Activated naive CD4-positive, alpha-beta T cell treated with anti-CD3 and anti-CD28 coated beads, Interleukin-2, amount 50 U/mL, for 24 hours (primary cell): ENCODE results near the gene GRB14.
A peak's percentile ranks its signal among the peaks of the same experiment; 100 is the strongest.
"Not testable (repeated sequence)": the region's sequence is repeated elsewhere in the genome, so short reads cannot be mapped to it uniquely, and the experiment has no call there.

Experiments used
- H3K27ac Mint-ChIP-seq: one replicate; pipeline ENCODE4 v1.8.0; 2021; ENCODE audit warnings: mild to moderate bottlenecking, mixed read lengths
- H3K27me3 Mint-ChIP-seq: one replicate; pipeline ENCODE4 v1.8.0; 2021; ENCODE audit warnings: mixed read lengths
- H3K36me3 Mint-ChIP-seq: one replicate; pipeline ENCODE4 v1.8.0; 2021; ENCODE audit warnings: mixed read lengths
- H3K4me1 Mint-ChIP-seq: one replicate; pipeline ENCODE4 v1.8.0; 2021; ENCODE audit warnings: mixed read lengths
- H3K4me3 Mint-ChIP-seq: one replicate; pipeline ENCODE4 v1.8.0; 2021; ENCODE audit warnings: mild to moderate bottlenecking, mixed read lengths
- H3K9me3 Mint-ChIP-seq: one replicate; pipeline ENCODE4 v1.8.0; 2021; ENCODE audit warnings: mixed read lengths

The GRB14 gene

GRCh38 chr2:164620873-164621763 lies at the start of gene GRB14:
TSS of gene GRB14 (minus strand) at chr2:164621482. CDS start at chr2:164621309, 173 bp downstream.
- Mint-ChIP-seq H3K36me3 (no peaks in the 10 kb centered on the region), H3K4me3 (peak within 1 kb of the TSS; percentile 52), H3K9me3 (peaks cover 2% of the 10 kb centered on the region), H3K27ac (no peak within 1 kb of the TSS), H3K4me1 (peaks cover 4% of the 10 kb centered on the region), H3K27me3 (peaks cover 22% of the 10 kb centered on the region)

GRCh38 chr2:164669291-164669690 lies 48.0 kb upstream of the GRB14 start:
- H3K4me3 Mint-ChIP-seq, result no peak overlapping the region
- no peak overlapping the region for H3K27ac Mint-ChIP-seq
- H3K27me3 Mint-ChIP-seq, result no peaks in the 10 kb centered on the region
- no peaks in the 10 kb centered on the region for H3K9me3 Mint-ChIP-seq
- no peaks in the 10 kb centered on the region for H3K36me3 Mint-ChIP-seq
- H3K4me1 Mint-ChIP-seq, result no peaks in the 10 kb centered on the region

DNA sequence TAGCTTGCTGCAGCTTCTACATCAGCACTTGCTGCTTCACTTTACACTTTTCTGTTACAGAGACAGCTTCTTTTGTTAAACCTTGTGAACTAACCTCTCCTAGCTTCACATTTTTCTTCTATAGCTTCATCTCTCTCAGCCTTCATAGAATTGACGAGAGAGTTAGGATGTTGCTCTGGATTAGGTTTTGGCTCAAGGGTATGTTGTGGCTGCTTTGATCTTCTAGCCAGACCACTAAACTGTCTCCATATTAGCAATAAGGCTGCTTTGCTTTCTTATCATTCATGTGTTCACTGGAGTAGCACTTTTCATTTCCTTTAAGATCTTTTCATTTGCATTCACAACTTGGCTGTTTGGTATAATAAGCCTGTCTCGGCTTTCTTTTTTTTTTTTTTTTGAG lies 46.3 kb upstream of the GRB14 start:
- Mint-ChIP-seq H3K27ac (no peak overlapping the region), H3K4me3 (no peak overlapping the region), H3K9me3 (no peaks in the 10 kb centered on the region), H3K36me3 (no peaks in the 10 kb centered on the region), H3K4me1 (no peaks in the 10 kb centered on the region), H3K27me3 (no peaks in the 10 kb centered on the region)

GRCh38 chr2:164664070-164664469 lies 42.8 kb upstream of the GRB14 start:
- no peaks in the 10 kb centered on the region for H3K36me3 Mint-ChIP-seq
- H3K27ac Mint-ChIP-seq, result no peak overlapping the region
- H3K4me1 Mint-ChIP-seq, result no peaks in the 10 kb centered on the region
- H3K4me3 Mint-ChIP-seq, result no peak overlapping the region
- no peaks in the 10 kb centered on the region for H3K27me3 Mint-ChIP-seq
- H3K9me3 Mint-ChIP-seq, result no peaks in the 10 kb centered on the region

- Mint-ChIP-seq H3K36me3 (no peaks in the 10 kb centered on the region), H3K4me1 (no peaks in the 10 kb centered on the region), H3K27ac (no peak overlapping the region), H3K27me3 (no peaks in the 10 kb centered on the region), H3K9me3 (no peaks in the 10 kb centered on the region), H3K4me3 (no peak overlapping the region)
Measured at GRCh38 chr2:164662868-164663631, 41.8 kb upstream of the GRB14 start.

GRCh38 chr2:164662066-164662465 lies 40.8 kb upstream of the GRB14 start:
- no peak overlapping the region for H3K27ac Mint-ChIP-seq
- no peaks in the 10 kb centered on the region for H3K9me3 Mint-ChIP-seq
- H3K4me3 Mint-ChIP-seq, result no peak overlapping the region
- H3K4me1 Mint-ChIP-seq, result no peaks in the 10 kb centered on the region
- no peaks in the 10 kb centered on the region for H3K36me3 Mint-ChIP-seq
- H3K27me3 Mint-ChIP-seq, result no peaks in the 10 kb centered on the region

DNA sequence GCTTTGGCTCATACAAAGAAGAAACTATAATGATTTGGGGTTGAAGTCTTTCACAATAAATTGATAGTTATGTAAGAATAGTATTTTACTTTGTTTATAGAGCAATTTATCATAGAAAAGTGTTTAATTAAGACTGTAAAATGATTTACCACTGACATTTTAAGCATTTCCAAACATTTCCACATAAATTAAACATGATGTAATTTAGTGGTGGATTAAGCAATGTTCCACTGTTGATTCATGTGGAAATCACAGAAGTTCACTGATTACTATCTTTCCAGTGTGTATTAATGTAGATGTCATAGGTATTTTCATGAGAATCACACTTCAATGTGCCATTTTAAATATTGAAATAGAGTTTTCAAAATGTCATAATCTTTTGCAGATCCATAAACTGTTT lies 40.1 kb upstream of the GRB14 start:
- Mint-ChIP-seq H3K9me3 (no peaks in the 10 kb centered on the region), H3K4me3 (no peak overlapping the region), H3K27ac (no peak overlapping the region), H3K36me3 (no peaks in the 10 kb centered on the region), H3K4me1 (no peaks in the 10 kb centered on the region), H3K27me3 (no peaks in the 10 kb centered on the region)

DNA sequence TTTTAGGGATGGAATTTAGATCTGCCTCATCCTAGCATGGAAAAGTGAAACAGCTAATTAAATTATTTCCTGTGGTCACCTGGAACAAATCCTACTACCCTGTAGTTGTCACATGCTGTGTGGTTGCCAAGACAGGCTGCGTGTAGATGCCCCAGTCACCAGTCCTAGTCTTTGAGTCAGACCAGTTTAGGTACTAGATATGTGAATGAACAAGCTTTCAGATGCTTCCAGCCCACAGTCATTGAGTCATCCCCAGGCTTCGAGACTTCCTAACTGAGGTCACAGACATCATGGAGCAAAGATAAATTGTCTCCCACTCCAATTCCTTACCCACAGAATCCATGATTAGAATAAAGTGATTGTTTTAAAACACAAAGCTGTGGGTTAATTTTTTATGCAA lies 35.8 kb upstream of the GRB14 start:
- Mint-ChIP-seq H3K4me1 (no peaks in the 10 kb centered on the region), H3K36me3 (peaks cover 1% of the 10 kb centered on the region), H3K9me3 (peaks cover 10% of the 10 kb centered on the region), H3K27me3 (no peaks in the 10 kb centered on the region), H3K4me3 (no peak overlapping the region), H3K27ac (no peak overlapping the region)

GRCh38 chr2:164655750-164656149 lies 34.5 kb upstream of the GRB14 start:
- Mint-ChIP-seq H3K4me3 (no peak overlapping the region), H3K27me3 (no peaks in the 10 kb centered on the region), H3K27ac (no peak overlapping the region), H3K4me1 (no peaks in the 10 kb centered on the region), H3K36me3 (peaks cover 2% of the 10 kb centered on the region), H3K9me3 (peaks cover 18% of the 10 kb centered on the region)

DNA sequence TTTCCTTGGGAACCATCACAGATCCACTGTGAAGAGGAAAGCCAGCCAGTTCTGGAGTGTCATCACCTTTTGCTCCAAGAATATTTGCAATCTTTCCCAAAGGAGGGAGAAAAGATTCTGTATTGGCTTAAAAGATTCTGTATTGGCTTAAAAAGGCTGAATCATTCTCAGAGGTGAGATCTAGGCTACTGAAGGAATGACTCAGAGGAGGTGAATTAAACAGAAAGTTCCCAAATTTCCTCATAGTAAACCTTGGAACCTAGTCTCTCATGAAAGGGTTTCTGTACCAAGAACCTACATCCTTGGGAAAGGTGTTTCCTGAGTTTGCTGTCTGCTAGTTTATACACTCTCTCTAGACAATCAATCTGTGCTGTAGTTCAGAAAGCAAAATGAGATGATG lies 34.1 kb upstream of the GRB14 start:
- H3K27ac Mint-ChIP-seq, result no peak overlapping the region
- no peaks in the 10 kb centered on the region for H3K27me3 Mint-ChIP-seq
- H3K36me3 Mint-ChIP-seq, result peaks cover 2% of the 10 kb centered on the region
- no peak overlapping the region for H3K4me3 Mint-ChIP-seq
- H3K4me1 Mint-ChIP-seq, result no peaks in the 10 kb centered on the region
- peaks cover 23% of the 10 kb centered on the region for H3K9me3 Mint-ChIP-seq

- Mint-ChIP-seq H3K4me1 (no peaks in the 10 kb centered on the region), H3K4me3 (no peak overlapping the region), H3K36me3 (peaks cover 2% of the 10 kb centered on the region), H3K27me3 (no peaks in the 10 kb centered on the region), H3K27ac (no peak overlapping the region), H3K9me3 (peaks cover 31% of the 10 kb centered on the region)
Measured at GRCh38 chr2:164651361-164651760, 30.1 kb upstream of the GRB14 start.

GRCh38 chr2:164644036-164644700 lies 22.9 kb upstream of the GRB14 start:
- Mint-ChIP-seq H3K27ac (no peak overlapping the region), H3K9me3 (peaks cover 8% of the 10 kb centered on the region), H3K27me3 (no peaks in the 10 kb centered on the region), H3K4me3 (no peak overlapping the region), H3K36me3 (no peaks in the 10 kb centered on the region), H3K4me1 (no peaks in the 10 kb centered on the region)

DNA sequence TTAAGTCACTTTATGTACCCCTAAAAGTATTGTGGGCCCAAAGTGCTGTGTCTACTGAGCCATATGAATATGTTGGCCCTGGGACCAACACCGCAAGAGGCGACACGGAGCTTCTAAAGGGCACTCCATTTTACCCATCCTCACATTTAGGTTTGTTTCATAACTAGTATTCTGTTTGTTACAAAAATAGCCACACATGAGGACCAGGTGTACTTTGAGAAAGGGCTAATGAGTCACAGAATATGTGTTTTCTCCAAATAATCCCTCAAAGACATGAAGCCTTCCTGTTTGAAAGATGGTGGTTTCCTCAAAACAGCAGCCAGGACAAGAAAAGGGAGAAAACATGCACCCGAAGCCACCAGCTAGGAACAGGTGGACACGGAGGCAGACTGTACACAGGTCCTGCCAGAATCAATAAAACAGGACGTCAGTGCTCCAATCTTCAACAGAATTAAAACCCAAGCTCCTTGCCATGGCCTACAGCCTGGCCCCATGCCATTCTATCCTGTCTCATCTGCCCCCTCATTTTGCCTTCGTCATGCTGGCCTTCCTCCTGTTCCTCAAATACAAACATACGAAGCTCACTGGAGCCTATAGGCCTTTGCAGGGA lies 21.8 kb upstream of the GRB14 start:
- no peaks in the 10 kb centered on the region for H3K27me3 Mint-ChIP-seq
- H3K4me1 Mint-ChIP-seq, result no peaks in the 10 kb centered on the region
- H3K9me3 Mint-ChIP-seq, result peaks cover 8% of the 10 kb centered on the region
- no peak overlapping the region for H3K27ac Mint-ChIP-seq
- H3K4me3 Mint-ChIP-seq, result no peak overlapping the region
- no peaks in the 10 kb centered on the region for H3K36me3 Mint-ChIP-seq

DNA sequence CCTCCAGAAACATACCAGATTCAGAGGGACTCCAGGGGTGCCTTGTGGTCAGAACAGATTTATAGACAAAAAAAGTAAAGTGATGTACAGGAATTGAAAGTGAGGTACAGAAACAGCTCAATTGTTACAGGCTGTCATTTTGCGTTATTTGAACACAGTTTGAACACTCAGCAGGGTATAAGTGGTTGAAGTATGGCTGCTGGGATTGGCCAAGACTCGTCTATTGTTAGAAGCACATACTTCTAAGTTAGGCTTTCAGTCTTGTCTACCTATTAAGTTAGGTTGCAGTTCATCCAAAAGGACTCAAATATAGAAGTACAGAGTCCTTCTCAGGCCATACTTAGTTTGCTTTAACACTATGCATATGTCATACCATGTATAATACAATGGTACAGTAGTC lies 21.0 kb upstream of the GRB14 start:
- H3K4me1 Mint-ChIP-seq, result no peaks in the 10 kb centered on the region
- no peaks in the 10 kb centered on the region for H3K36me3 Mint-ChIP-seq
- H3K9me3 Mint-ChIP-seq, result peaks cover 1% of the 10 kb centered on the region
- no peak overlapping the region for H3K27ac Mint-ChIP-seq
- H3K27me3 Mint-ChIP-seq, result no peaks in the 10 kb centered on the region
- H3K4me3 Mint-ChIP-seq, result no peak overlapping the region

DNA sequence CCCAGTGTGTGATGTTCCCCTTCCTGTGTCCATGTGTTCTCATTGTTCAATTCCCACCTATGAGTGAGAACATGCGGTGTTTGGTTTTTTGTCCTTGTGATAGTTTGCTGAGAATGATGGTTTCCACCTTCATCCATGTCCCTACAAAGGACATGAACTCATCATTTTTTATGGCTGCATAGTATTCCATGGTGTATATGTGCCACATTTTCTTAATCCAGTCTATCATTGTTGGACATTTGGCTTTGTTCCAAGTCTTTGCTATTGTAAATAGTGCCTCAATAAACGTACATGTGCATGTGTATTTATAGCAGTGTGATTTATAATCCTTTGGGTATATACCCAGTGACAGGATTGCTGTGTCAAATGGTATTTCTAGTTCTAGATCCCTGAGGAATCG lies 7.0 kb upstream of the GRB14 start:
- H3K9me3 Mint-ChIP-seq, H3K36me3 Mint-ChIP-seq, H3K27me3 Mint-ChIP-seq, H3K4me3 Mint-ChIP-seq, H3K27ac Mint-ChIP-seq, H3K4me1 Mint-ChIP-seq: not testable (repeated sequence)
